Colon (tissue), 2 donors: ENCODE data around the gene AXIN1.
"Not testable (repeated sequence)": the region's sequence is repeated elsewhere in the genome, so short reads cannot be mapped to it uniquely, and the experiment has no call there.

Experiments used
- FAIRE-seq: peaks from 2 replicates; lab custom pipeline; 2012; peaks lifted over from hg19 to GRCh38; lab: Jason Lieb, UNC
- donor health status: control.
- donor health status: control.

The AXIN1 gene

DNA sequence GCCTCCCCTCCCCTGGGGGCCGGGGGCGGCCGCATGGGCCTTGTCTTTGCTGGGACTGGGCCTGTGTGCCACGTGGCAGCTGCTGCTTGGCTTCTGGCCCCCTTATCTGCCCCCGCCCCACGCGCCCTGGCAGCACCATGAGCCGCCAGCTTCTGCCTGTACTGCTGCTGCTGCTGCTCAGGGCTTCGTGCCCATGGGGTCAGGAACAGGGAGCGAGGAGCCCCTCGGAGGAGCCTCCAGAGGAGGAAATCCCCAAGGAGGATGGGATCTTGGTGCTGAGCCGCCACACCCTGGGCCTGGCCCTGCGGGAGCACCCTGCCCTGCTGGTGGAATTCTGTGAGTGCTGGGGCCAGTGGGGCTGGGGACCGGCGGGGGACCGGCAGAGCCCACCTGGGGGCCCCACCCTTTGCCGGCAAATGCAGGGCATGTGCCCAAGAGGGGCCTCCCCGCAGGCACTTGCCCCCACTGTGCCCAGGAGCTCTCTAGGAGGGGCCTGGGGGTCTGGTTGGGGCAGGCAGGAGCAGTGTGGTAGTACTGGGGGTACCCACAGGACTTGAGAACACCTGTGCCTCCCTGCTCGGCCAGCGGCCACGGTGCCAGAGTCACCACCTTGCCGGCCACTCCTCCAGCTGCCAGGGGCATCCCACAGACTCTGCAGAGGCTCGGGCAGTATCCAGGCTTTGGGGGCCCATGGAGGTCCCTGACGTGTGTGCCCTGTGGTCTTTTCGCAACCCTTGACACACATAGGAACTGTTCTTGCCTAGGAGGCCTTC is 69.3 kb downstream of the AXIN1 start, which contains the start of gene PDIA2:
Gene PDIA2, plus strand, starts transcription at position 132 of the 773 bp plus-strand sequence. Its CDS starts 6 bp downstream, at position 138.
- FAIRE-seq, result no peak

DNA sequence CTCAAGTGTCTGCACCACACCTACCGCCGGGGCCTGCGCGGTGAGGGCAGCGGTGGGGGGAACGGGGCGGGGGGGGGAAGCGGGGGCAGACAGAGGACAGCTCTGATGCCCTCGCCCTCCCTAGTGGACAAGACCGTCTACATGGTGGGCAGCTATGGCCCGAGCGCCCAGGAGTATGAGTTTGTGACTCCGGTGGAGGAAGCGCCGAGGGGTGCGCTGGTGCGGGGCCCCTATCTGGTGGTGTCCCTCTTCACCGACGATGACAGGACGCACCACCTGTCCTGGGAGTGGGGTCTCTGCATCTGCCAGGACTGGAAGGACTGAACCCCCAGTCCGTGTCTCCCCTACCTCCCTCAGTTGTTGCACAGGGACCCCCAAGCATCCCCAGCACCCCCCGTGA is 70.0 kb downstream of the AXIN1 start:
- no peak for FAIRE-seq

- no peak for FAIRE-seq
Measured at GRCh38 chr16:281660-282255, 70.8 kb downstream of the AXIN1 start.

- no peak for FAIRE-seq
Measured at GRCh38 chr16:280991-281659, 71.4 kb downstream of the AXIN1 start.

GRCh38 chr16:280552-280951 is 72.0 kb downstream of the AXIN1 start, which contains the start of gene ARHGDIG:
TSS of gene ARHGDIG (plus strand) at chr16:280591. CDS start at chr16:280681, 90 bp downstream.
- no peak for FAIRE-seq

GRCh38 chr16:280005-280460 is 72.5 kb downstream of the AXIN1 start:
- FAIRE-seq, result no peak

DNA sequence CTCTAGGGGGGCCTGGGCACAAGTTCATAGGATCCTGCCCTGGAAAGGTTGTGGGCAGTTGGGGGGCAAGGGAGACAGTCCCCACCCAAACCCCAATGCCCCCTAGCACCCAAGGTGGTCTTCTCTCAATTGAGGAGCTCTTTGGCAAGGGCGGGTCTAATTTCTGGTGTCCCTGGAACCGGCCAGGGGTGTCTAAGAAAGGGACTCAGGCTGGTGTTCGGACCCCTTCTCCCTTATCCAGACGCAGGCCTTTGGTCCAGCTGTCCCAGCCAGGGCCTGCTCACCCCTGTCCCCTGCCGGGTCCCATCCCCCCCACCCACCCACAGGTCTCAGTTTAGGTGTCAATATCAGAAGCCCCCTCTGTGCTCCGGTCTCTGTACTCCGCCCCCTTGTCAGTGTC is 73.0 kb downstream of the AXIN1 start:
- FAIRE-seq, result no peak

- no peak for FAIRE-seq
Measured at GRCh38 chr16:278863-279366, 73.6 kb downstream of the AXIN1 start.

DNA sequence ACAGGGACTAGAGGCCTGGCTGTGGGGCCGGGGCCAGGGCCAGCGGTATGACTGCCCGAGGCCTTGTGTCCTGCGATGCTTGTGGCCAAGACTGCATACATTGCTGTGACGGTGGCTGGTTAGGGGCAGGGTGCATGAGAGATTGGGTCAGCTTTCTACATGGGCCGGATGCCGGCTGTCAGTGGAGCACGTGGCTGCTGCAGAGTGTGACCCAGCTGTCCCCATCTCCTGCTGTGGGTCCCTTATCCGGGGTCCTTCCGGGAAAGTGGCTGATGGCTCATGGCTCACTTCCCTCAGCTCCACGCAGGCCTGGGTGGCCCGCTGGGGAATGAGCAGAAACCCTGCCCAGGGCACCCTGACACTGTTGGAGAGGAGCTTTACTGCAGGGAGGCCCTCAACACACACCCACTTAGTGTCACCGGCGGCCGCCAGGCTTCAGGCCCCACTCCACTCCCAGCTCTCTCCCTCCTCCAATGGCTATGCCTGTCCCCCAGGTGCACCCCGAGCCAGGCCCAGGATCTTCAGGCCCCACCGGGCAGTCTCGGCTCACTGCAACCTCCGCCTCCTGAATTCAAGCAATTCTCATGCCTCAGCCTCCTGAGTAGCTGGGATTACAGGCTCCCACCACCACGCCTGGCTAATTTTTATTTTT is 76.0 kb downstream of the AXIN1 start:
- FAIRE-seq, result no peak

DNA sequence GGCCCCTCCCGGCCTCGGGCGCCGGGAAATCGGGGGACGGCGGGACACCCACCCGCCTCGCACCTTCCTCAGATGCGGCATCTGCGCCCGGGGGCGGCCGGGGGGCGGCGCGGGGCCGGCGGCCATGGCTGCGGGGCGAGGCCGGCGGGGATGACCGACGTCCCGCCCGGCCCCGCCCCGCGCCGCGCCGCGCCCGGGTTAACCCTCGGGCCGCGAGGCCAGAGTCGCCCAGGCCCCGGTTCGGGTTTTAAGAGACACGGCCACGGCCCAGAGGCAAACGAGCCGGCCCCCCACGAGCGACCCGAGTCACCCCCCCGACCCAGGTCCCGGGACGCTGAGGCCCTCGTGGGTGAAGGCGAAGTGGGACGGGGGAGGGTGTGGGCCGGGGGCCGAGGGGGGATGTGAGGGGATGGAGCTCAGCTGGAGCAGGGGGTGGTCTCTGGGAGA is 76.7 kb downstream of the AXIN1 start, which contains the start of gene RGS11:
Gene RGS11, minus strand, starts transcription at position 159 of the 447 bp plus-strand sequence. Its CDS starts 33 bp downstream, at position 126.
- no peak for FAIRE-seq

DNA sequence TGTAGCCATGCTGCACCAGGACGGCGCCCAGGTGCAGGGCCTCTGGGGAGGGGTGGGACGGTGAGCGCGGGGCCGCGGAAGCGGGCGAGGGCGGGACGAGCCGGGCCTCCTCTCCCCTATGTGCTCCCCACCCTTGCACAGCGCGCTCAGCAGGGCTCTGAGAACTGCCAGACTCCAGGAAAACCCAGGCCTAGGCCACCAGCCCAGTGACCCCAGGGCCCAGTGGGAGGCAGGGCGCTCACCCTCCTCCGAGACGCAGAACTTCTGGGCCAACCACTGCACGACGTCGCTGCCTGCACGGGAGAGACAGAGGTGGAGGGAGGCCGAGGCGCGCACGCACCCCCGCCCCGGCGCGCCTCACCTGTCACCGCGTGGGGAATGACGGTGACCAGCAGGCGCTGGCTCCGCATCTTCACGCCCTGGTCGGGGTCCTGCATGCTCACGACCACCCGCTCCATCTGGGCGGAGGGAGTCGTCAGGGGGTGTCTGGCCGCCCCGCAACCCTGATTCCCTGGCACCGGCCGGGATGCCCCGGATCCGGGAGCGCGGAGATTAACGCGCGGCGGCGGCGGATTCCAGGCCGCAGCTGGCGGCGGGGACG is 77.4 kb downstream of the AXIN1 start:
- no peak for FAIRE-seq

DNA sequence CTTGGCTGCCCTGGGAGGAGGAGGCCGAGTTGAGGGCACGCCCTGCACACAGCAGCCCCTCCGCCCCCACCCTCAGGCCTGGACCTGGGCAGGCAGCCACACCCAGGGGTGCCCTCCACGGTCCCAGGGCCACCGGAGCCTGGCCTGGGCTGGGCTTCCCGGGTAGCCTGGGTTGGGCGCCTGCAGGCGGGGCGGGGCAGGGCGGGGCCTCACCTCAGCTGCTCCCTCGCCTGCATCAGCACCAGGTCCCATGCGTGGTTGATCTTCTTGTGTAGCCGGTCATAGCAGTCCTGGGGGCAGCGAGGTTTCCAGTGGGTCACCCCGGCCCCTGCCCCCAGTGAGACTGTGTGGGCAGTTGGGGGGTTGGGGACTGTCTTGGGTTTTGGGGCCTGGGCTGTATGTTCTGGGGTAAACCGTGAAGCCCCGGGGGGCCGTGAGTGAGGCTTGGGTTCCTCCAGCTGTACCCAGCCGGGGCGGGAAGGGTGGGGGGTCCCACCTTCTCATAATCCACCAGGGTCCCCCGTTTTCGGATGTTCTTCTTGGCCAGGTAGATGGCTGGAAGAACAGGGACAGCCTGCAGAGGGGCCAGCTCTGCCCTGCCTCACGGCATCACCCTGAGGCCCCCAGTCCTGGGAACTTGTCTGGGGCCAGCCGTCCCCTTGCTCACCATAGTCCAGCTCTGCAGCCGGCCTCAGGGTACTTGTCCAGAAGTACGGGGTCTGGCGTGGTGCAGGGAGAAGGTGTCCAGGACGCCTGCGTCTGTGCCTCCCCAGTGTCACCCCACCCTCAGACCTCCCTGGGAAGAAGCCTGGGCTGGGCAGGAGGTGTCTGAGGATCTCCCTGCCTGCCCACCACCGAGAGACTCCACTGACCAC is 78.7 kb downstream of the AXIN1 start:
- FAIRE-seq, result no peak

DNA sequence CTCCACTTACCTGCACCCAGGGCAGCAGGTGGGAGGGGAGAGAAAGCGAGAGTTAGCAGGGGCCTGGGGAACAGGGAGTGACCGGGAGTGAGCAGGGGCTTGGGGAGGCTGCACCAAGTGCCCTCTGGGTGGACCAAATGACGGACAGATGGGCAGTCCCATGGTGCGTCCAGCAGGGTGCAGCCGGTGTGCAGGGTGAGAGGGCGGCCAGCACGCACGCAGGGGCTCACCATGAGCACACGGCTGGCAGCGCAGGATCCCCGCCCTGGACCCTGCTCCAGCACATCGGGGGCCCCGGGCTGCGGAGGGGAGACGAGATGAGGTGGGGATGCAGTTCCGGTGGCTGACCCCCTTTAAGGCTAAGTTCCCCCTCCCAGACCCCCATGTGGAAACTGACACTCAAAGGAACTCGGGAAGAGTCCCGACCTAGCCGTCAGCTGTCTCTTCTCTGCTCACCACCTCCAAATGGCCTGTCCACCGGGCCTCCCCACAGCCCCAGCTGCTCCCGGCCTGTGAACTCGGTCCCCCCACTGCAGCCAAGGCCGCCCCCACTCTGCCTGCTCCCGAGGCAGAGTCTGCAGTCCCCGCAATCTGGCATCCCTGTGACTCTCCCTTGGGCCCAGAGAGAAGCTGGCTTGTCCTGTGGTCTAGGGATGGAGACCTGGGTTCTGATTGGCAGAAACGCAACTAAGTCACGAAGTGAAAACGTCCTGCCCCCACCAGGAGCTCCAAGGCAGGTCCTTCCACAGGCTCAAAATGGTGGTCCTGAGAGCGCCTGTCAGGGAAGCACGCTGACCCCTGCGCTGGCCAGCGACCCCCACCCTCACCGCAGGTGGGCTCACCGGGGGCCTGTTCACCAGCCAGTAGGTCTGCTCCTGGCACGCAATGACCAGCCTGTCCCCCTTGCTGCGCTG is 79.6 kb downstream of the AXIN1 start:
- no peak for FAIRE-seq

GRCh38 chr16:270381-271255 is 81.9 kb downstream of the AXIN1 start:
- FAIRE-seq, result no peak

DNA sequence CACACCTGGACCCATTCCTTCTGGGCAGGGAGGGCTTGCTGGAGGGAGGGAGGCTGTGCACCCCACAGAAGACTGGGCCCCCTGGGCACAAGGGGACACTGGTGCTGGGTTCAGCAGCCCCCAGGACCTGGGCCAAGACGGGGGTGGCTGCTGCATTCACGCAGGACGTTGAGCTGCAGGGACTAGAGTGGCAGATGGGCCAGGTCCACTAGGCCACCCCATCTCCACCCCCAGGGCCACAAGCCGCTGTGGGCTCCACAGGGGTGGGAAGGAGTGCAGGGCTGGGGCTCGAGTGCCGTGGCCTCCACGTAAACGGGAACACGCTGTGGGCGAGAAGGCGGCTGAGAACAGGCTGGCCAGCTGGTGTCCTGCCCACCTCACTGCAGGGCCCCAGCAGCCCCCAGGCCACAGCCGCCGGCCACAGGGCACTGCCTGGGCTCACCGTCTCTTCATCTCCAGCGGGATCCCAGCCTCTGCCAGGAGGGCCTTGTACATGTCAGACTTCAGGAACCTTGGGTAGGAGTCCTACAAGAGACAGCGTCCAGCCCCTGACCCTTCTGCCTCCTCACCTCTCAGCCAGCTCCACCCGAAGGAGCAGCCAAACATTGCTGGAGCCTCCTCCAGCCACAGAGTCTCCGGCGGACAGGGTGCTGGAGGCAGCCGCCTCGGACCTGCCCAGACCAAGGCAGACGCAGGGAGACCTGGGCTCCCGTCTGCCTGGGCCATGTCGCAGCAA is 83.3 kb downstream of the AXIN1 start:
- no peak for FAIRE-seq

DNA sequence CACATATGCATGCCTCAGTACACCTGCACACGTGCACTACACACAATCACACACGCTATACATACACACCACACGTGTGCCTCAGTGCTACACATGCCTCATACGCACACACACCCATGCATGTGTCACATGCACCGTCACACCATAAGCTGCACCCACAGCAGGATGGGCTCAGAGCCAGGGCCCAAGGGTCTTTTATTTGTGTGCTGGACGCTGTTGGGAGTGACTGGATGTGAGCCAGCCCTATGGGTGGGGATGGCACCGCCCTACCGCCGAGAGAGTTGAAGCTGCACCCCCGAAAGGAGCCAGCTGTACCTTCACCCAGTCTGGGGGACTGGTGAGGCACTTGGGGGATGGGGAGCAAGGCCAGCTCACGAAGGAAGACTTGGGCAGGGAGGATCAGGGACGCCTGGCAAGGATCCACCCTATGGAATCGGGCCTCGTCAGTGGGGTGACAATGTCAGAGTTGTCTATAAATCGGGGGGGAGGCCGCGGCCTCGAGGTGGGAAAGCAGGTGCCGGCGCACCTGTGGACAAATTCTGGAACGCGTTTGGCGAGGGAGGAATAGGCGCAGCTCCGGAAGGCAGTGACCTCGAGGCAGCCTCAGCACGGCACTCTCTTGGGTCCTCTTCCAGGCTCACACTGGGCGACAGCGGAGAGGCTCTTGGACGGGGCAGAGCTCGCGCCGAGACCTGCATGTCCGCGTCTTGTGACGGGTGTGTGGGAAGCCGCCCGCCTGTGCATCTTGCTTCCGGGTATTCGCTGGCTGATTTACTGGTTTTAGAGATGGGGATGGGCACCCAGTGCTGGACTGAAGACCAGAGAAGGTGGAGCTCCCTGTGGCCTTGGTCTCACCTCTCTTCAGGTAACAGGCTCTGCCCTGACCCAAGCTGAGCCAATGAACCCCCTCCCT is 84.1 kb downstream of the AXIN1 start:
- FAIRE-seq, result no peak

- not testable (repeated sequence) for FAIRE-seq
Measured at GRCh38 chr16:267562-267961, 85.0 kb downstream of the AXIN1 start.
